ENCODE results near the gene NGFR.

Gene NGFR, protein sequence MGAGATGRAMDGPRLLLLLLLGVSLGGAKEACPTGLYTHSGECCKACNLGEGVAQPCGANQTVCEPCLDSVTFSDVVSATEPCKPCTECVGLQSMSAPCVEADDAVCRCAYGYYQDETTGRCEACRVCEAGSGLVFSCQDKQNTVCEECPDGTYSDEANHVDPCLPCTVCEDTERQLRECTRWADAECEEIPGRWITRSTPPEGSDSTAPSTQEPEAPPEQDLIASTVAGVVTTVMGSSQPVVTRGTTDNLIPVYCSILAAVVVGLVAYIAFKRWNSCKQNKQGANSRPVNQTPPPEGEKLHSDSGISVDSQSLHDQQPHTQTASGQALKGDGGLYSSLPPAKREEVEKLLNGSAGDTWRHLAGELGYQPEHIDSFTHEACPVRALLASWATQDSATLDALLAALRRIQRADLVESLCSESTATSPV

DNA sequence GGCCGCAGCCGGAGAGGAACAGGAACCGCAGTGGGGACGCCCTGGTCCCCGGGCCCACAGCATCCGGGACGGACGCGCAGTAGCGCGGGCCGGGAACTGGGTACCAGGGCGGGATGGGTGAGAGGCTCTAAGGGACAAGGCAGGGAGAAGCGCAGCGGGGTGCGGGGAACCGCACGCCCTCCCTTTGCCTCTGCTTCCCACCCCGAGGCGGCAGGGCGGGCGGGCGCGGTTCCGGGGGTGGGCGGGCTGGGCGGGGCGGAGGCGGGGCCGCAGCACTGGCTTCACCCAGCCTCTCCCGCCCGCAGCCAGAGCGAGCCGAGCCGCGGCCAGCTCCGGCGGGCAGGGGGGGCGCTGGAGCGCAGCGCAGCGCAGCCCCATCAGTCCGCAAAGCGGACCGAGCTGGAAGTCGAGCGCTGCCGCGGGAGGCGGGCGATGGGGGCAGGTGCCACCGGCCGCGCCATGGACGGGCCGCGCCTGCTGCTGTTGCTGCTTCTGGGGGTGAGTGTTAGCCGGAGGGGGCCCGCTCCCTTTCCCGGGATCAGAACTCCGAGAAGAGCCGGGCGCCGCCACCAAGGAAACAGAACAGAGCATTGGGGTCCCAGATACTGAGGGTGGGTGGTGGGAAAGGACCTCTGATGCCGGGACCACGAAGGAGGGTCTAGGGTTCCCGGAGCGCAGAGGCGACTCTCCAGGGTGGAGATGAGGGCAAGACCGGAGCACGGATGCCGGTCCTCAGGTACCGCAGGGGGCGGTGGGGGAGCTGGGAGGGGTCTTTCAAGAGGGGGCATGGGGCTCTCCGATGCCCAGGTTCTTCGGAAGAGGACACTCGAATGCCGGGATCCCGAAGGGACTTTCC is at the start of gene NGFR:
Gene NGFR, plus strand, starts transcription at position 308 of the 856 bp plus-strand sequence. Its CDS starts 125 bp downstream, at position 433.
- no peak for DNase-seq

DNA sequence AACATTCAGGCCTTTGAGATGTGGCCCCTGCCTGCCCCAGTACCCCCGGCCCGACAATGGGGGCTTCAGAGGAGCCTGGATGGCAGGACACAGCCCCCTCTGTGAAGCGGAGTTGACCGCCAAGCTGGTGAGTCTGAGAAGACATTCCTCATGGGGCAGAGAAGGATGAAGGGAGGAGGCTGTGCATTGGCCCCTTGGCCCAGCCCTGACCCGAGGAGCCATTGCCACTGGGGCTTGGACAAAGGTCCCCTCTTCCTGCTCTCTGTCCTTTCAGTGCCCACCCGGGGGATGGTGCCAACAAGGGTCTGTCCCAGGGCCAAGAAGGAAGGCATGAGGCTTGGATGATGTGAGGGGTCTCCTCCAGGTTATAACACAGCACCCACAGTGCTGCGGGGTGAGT is 49.5 kb upstream of the NGFR start:
- no peak for DNase-seq

DNA sequence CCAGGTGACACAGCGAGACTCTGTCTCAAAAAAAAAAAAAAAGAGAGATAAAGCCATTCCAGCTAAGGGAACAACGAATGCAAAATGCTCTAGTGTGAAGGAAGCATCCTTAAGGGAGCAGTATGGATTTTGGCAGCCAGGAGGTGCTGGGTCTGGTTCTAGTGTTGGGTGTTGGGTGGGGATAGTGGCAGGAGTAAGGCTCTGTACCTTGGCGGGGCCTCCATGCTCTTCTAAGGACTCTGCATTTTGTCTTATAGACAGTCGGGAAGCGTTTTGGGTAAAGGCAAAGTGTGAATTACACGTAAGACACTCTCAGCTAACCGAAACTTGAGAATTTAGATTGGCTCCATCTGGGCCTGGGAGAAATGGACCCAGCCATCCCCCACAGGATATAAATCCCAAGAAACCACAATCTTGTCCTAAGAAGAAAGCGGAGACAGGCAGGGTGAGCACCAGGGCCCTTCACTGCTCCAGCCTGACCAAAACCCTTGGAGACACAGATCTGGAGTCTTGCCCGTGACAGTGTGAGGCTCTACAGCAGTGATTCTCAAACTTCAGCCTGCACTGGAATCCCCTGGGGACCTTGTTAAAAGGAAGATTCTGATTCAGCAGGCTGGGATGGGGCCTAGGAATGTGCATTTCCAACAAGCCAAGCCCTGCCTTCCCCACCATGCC is 47.3 kb upstream of the NGFR start:
- no peak for DNase-seq

DNA sequence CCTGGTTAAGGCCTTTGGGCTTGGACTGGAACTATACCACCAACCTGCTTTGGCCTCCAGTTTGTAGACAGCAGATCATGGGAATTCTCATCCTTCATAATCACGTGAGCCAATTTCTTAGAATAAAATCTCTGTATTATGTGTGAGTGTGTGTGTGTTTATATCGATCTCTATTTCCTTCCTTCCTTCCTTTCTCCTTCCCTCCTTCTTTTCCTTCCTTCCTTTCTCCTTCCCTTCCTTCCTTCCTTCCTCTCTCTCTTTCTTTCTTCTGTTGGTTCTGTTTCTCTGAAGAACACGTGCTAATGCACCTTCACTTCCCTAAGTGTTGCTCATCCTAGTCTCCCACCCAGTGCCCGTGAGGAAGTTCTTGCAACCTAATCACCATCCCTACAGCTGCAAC is 44.9 kb upstream of the NGFR start:
- no peak for DNase-seq

DNA sequence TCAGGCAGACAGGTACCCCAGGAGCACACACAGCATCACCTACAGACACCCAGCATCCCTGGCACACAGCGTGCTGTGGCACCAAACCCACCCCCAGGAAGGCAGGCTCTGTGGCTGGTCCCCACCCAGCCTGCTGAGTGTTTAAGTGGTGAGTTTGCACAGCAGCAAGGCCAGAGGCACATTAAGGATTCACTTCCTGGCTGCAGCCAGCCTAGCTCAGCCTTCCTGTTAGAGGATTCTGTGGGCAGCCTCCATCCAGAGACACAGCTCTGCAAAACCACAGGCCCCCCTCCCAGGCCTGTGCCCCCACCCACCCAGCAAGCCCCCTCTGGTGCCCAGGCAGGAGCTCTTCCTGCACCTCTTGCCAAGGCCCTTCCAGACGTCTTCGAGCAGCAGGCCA is 44.4 kb upstream of the NGFR start:
- no peak for DNase-seq

DNA sequence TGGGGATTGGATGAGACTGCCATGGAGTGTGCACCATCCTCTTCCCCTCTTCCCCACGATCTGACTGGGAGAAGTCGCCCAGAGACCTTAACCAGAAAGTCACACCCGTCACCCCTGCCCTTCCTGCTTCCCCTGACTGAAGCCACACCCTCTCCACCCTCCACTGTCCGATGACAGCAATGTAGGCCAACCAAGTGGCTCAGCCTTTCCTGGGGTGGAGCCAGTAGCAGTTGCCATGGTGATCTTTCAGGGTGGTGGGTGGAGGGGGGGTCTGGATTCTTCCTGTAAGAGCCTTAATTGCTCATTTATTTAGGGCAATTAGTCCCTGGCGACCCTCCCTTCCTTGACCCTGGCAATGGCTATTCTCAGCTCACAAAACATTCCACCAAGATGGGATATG is 42.9 kb upstream of the NGFR start:
- DNase-seq, result no peak

DNA sequence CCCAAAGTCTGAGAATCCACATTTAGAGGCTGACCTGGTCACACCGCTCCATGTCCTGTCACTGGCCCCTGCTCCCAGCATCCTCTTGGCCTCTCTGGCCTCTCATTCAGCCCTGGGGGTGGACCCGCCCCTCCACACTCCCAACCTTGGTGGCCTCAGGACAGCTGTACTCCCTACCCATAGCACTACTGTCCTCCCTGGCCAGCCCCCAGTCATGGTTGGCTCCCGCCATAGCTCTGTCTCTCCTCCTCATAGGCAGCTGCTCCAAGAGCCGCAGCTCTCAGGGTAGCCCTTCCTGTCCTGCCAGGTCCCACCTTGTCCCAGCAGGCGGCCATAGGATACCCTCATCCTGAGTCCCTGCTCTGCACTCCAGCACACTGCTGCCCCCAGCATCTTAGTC is 42.4 kb upstream of the NGFR start:
- no peak for DNase-seq

DNA sequence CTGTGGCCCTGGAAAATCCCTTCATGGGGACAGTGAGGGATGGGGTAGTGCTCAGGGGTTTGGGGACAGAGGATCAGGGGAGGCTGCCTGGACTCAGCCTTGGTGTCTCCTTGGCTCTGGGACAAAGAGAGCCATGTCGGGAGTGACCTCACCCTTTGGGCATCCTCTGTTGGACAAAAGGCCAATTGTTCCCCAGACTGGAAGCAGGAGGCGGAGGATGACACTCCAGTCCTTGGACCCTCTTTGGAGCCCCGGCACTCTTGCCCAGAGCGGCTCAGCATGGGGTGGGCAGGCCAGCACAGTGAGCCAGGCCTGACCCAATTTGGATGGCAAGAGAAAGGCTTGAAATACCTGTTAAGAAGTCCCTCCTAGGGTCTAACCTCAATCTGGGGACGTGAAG is 41.0 kb upstream of the NGFR start:
- DNase-seq, result no peak

DNA sequence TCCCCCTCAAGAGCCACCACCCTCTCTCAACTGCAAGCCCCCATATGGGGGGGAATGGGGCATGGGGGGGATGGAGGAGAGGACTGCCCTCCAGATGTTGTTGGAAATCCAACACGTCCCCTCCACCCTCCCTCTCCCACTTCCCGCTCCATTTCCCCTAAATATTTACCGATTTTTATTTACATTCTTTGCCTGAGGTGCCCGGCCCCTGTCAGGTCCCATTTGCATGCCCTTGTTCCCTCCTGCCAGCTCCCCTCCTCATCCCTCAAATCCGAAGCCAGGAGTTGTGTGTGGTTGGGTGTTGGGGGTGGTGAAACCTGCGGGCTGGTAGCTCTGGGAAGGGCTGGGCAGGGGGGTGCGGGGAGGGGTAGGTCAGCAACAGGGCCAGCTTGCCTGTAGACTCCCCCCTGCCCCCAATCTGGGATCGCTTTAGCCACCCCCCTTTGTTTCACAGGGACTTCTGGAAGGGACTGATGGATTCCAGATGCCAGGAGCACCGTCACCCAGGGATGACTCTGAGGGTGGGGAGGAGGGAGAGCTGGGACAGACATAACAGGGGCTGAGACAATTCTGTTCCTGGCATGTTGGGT is 39.7 kb upstream of the NGFR start:
- DNase-seq, result no peak

DNA sequence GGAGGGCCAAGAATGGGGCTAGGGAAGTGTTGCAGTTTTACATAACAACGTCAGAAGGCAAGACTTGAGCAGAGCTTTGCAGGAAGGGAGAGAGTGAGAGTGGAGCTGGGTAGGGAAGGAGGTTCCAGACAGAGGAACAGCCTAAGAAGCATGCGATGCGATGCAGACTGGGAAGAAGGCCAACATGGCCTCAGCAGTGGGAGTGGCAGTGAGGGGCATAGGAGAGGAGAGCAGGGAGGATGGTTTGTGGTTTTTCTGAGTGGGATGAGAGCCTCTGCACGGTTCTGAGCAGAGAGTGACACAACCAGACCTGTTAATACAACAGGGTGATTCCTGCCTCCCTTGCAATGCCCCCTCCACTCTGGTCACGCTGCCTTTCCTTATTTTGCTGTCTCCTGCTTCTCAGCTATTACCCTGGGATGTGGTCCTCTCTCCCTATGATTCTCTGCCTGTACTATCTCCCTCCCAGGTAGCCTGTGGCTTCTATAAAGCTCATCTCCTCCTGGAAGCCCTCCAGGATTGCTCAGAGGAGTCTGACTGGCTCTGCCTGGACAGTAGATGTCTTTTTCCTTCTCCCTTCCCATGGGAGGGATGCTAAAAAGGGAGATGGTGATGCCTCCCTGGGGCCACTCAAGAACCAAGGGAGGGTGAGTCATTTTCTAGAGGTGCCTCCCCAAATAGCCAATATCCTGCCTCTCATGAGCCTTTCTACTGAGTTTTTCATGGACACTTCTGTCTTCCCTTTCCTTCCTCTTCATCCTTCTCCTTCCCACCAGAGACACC is 38.7 kb upstream of the NGFR start:
- DNase-seq, result no peak

DNA sequence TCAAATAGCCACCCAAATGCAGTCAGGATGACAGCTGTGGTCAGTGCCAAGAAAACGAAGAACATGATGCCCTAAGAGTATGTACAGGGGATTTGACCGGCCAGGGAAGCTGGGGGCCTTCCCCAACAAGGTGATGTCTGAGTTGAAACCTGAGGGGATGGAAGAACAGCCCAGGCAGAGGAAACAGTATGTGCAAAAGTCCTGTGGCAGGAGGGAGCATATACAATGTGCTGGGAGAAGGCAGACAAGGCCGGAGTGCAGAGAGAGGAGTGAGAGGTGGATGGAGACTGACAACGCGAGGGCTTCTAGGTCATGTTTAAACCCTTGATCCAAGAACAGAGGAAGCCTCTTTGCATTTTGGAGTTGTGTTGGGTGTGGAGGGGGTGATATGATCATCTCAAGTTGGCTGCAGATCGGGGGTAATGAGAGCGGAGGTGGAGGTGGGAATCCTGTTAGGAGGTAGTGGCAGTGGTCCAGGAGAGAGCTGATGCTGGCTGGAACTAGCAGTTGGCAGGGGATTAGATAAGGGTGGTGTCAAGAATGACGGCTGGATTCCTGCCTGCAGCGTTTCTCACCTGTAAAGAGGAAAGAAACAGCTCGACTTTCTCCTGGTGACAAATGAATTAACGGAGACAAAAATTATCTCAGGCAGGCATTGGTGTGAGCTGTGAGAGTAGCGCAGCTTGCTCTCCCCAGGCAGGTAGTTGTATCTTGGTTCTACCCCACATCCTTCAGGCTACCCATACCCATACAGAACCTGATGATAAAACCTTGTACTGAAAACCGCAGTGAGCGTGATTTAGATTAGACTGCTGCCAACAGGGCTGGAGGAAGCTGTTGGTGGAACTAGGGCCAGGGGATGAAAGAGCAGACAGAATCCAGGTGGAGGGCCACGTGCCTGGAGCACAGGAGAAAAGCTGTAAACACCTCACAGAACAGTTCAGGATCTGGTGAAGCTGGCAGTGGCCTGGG is 37.2 kb upstream of the NGFR start:
- no peak for DNase-seq

DNA sequence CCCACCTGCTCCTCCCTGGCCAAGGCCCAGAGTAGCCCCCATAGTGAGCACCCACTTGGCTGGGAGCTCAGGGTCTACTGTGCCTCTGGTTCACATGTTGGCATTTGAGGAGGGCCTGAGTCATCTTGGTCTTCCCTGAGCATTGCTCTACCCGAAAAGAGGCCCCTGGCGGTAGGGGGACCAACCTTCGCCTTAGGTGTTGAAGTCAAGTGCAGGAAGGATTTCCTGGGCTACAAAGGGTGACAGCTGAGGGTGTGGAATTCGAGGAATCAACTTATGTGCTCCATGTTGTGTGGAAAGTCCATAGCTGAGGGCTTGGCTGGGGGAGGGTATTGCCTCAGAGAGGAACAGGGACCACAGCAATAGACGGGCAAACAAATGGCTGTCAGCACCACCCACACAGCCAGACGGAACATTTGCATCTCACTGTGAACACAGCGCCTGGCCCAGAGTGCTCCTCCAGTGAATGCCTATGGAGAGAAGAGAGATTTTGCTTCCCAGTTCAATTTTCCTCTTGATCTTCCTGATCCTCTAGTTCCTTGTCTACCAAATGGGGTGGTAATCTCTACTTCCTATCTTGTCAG is 35.6 kb upstream of the NGFR start:
- no peak for DNase-seq

DNA sequence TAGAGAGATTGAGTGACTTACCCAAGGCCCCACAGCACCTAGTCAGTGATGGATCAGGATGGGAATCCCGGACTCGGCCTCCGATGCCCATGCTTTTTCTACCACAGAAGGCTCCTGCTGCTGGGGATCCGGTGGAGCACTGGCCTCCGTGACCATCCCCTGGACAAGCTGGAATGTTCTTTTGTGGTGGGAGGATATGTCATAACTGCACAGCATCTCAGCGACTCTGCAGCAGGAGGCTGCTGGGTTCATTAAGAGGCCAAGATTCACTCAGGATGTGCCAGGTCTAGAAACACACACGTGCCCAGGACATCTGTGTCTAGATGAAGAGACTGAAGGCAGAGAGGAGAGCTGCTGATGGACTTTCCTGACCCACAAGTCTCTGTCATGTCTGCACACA is 34.7 kb upstream of the NGFR start:
- no peak for DNase-seq

DNA sequence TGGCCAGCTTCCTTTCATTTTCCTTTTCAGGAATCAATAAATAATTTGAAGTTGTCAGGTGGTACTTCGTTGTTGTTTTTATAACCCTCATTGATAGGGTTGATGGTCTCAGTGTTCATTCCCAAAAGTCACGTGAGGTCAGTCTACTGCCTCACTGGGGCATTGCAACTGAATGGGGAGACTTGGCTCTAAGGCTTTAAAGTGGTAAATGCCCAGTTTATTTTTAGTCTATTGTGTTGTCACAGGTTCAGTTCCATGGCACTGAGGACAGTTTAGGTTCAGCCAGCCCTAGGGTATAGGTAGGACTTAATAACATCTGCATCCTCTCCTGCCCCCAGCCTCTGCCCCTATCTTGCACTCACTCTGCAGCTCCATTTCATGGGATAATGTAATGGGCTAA is 33.5 kb upstream of the NGFR start:
- DNase-seq, result no peak

DNA sequence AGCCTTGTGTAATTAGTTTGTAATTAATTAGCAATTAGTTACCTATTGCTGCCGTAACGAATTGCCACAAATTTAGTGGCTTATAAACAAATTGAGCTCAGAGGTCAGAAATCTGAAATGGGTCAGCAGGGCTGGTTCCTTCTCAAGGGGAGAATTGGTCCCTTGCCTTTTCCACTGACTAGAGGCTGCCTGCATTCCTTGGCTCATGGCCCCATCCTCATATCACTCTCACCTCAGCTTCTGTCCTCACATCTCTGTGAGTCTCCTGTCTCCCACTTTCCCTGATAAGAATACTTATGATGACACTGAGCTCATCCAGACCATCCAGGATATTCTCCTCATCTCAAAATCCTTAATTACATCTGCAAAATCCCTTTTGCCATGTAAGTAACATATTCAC is 31.0 kb upstream of the NGFR start:
- DNase-seq, result no peak

DNA sequence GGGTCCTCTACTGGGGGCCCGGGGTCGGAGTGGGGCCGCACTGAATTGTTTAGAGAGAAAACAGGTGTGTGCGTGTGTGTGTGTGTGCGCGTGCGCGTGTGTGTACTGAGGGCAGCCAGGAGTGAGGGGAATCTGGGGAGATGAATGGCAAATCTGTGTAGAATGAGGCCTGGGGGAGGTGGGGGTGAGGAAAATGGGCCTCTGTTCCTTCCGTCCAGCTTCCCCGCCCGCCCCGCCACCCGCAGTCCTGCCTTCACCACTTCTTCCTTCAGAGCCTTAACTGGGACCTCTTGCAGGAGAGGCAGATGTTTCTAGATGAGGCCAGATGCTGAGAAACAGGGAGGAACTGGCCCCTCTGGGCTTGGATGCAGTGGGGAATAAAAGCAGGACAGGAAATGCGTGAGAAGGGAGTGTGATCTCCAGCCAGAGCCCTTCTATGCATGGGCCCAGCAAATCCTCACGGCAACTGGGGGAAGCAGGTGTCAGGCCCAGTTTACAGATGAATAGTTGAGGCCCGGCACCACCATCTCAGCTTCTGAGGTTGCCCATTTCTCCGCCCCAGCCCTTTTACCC is 29.7 kb upstream of the NGFR start:
- no peak for DNase-seq

DNA sequence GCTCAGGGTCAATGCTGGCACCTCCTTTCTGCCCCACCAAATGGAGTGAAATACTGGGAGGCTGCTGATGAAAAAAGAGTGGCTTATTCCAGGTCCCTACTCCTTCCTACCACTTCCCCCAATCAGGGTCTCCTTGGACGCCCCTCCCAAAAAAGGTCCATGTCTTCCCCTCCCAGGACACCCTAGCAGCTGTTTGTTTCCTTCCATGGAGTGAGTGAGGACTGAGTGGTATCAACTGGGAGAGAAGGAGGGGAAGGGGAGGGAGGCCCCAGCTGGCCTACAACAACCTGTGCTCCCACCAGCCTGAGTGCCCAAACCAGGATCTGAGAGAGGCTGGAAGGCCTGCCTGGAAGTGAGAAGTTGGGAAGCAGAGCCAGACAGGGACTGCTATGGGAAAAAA is 28.7 kb upstream of the NGFR start:
- no peak for DNase-seq

DNA sequence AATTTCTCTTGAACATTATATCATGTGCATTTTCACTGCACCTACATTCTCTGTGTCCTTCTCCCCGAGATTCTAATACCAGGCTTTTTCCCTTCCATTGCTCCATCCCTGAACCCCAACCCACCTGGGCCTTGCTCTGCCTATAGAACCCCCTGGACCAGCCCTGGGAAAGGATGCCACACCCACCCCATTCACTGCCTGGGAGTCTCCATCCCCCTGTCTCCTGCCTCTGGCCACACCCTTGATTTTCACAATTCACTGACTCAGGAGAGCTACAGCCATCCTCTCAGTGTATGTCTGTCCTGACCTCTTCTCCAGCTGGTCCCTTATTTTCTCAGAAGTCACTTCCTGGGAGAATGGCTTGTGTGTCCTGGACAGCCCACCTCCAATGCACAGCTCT is 27.9 kb upstream of the NGFR start:
- no peak for DNase-seq

DNA sequence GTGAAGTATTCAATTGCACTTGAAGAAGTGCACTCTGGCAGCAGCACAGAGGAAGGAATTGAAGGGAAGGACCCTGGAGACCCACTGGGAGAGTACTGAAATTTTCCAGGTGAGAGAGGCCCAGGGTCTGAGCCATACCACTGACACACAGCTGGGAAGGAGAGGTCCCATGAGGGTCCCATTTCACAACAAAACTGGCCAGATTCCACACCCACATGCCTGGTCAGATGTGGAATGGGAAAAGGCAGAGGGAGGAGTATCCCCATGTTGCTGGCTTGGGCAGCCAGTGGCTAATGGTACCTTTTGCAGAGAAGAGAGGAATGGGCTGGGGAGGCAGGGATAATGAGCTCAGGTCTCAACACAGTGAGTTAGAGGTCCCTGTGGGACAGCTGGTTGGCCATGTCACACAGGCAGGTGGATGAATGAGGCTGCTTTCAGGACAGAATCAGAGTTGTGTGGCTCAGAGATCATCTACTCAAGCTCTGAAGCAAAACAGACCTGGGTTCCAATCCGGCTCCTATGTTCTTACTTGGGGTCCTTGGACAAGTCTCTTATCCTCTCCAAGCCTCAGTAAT is 26.2 kb upstream of the NGFR start:
- DNase-seq, result no peak
